GM12873 (cell line): ENCODE data around the gene PFKFB3.

Experiments used
- TF ChIP-seq, protein P1 (sequence below): IDR thresholded peaks from 2 replicates; pipeline ENCODE4 v1.5.1; 2012; ENCODE audit warnings: low read depth, mild to moderate bottlenecking, moderate library complexity, low read length, control low read depth; ENCODE audit not compliant: insufficient read depth; ENCODE audit errors: missing control alignments

Gene PFKFB3

DNA sequence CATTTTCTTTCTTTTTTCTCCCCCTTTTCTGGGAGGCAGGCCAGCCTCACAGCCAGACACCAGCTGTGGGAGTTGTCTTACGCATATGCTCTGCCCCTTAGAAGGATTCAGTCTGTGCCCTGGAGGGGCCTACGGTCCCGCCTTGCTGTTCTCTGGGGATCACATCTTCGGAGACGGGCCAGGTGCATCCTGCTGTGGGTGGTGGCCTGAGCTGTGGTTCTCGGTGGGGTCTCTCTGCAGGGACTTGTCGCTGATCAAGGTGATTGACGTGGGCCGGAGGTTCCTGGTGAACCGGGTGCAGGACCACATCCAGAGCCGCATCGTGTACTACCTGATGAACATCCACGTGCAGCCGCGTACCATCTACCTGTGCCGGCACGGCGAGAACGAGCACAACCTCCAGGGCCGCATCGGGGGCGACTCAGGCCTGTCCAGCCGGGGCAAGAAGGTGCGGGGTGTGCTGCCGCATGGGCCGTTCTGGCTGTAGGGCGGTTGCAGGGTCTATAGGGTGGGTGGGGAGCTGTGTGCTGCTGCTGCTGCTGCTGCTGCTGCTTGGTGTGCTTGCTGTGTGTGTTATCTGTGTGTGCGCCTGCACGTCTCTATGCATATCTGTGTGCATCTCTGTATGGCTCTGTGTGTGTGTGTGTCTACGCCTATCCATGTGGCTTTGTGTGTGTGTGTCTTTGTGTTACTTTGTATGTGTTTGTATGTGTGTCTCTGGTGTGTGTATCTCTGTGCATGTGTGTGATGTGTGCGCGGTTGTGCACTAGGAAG lies 17.9 kb downstream of the PFKFB3 start:
- TF ChIP-seq, protein P1, sequence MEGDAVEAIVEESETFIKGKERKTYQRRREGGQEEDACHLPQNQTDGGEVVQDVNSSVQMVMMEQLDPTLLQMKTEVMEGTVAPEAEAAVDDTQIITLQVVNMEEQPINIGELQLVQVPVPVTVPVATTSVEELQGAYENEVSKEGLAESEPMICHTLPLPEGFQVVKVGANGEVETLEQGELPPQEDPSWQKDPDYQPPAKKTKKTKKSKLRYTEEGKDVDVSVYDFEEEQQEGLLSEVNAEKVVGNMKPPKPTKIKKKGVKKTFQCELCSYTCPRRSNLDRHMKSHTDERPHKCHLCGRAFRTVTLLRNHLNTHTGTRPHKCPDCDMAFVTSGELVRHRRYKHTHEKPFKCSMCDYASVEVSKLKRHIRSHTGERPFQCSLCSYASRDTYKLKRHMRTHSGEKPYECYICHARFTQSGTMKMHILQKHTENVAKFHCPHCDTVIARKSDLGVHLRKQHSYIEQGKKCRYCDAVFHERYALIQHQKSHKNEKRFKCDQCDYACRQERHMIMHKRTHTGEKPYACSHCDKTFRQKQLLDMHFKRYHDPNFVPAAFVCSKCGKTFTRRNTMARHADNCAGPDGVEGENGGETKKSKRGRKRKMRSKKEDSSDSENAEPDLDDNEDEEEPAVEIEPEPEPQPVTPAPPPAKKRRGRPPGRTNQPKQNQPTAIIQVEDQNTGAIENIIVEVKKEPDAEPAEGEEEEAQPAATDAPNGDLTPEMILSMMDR, result no peak

DNA sequence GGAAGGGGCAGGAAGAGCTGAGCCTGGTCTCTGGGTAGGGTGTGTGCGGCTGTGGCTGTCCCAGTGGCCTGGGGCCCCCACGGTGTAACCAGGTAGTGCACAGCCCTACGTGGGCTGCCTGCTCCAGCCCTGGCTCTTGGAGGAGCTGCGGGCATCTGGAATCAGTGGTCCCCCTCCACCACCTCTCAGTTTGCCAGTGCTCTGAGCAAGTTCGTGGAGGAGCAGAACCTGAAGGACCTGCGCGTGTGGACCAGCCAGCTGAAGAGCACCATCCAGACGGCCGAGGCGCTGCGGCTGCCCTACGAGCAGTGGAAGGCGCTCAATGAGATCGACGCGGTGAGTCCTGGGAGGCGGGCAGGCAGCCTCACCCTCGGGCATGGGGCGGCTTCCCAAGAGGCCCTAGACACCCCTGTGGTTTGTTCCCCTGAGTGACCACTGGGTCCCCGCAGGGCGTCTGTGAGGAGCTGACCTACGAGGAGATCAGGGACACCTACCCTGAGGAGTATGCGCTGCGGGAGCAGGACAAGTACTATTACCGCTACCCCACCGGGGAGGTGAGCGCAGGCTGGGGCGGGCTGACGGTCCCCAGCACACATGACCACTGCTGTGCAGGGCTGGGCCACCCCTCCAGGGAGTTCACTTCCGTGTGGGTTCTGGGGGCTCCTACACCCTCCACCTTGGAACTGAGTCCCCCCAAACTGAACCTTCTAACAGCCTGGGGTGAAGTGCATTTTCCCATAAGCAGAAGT lies 18.6 kb downstream of the PFKFB3 start:
- TF ChIP-seq, protein P1, result no peak

DNA sequence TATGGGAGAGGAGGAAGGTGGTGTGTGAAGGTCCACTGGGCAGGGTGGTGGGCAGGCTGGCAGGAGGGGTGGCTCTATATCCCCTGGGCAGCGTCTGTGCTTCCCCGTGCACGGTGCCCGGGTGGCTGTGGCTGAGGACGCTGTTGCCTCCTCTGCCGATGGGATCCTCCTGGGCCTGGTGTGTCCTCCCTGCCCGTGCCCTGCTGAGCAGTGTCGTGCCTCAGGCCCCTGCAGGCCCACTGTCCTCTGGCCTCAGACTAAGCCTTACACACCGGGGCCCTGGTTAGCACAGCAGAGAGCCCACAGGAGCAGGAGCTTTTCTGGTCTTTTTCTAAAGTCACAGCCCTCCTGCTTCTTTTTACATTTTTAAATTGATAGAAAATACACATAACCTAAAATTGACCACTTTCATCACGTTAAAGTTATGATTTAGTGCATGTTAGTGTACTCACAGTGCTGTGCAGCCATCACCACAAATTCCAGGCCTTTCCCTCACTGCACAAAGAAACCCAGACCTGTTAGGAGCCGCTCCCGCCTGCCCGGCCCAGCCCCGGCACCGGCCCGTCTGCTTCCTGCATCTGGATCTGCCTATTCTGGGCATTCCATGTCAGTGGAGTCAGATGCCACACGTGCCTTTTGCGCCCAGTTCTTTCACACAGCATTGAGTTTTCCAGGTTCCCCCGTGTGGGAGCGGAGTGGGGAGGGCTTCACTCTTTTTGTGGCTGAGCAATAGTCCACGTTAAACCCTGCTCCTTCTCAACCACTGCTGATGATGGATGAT lies 19.4 kb downstream of the PFKFB3 start:
- TF ChIP-seq, protein P1, result no peak

DNA sequence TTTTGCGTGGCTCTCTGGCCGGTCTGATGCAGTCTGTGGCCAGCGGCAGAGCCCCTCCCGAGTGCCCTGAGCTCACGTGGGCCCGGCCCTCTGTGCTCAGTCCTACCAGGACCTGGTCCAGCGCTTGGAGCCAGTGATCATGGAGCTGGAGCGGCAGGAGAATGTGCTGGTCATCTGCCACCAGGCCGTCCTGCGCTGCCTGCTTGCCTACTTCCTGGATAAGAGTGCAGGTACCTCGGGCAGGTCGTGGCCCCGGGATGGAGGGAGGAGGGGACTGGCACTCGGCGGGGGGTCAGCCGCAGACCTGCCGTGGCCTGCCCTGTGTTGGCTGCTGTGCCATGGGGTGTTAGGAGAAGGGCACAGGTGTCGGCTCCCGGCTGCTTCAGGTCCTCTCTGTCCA lies 20.0 kb downstream of the PFKFB3 start:
- TF ChIP-seq, protein P1, result no peak

DNA sequence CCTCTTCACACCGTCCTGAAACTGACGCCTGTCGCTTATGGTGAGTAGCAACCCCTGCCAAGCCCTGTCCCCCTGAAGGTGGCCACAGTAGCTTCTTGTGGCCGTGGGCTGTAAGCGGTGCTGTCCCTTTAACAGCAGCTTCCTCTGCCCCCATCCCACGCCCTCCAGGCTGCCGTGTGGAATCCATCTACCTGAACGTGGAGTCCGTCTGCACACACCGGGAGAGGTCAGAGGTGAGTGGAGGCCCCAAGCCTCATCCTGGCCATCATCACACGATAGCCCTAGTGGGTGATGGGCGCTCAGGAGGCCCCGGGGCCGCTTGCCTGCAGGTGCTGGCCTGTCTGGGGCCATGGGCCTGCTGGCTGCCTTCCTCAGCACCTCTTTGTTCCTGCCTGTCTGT lies 21.2 kb downstream of the PFKFB3 start:
- TF ChIP-seq, protein P1, result no peak

DNA sequence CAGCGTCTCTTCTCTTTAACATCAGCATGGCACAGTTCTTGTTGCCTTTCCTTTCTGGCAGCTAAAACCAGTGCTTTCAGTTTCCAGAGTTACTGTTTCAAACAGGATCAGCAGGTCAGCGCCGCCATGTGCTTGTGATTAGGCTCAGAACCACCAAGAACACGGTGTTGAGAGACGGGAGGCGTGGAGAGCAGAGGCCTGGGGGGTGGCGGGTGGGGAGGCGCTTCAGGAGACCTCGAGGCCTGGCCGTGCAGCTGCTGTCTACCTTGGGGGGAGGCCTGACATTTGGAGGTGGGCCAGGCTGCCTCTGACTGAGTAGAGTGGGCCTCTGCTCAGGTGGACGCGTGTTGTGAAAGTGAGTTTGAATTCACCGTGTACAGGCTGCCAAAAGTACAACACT lies 22.0 kb downstream of the PFKFB3 start:
- TF ChIP-seq, protein P1, result no peak
